IgD-negative memory B cell (primary cell): Measurements from ENCODE around the gene KRT38. TPM values are rescaled to one million over a fixed set of nuclear protein-coding genes. Genes with fewer than 3 reads are reported as not detected.
"Not testable (repeated sequence)": the region's sequence is repeated elsewhere in the genome, so short reads cannot be mapped to it uniquely, and the experiment has no call there.

ENCODE experiments used
- H3K27ac Mint-ChIP-seq, 3 donors: one replicate each; pipeline ENCODE4 v1.8.0; 2020 to 2022; ENCODE audit warnings: mild to moderate bottlenecking in 3 of 3, mixed read lengths in 3 of 3, moderate library complexity in 1 of 3
- H3K27me3 Mint-ChIP-seq: one replicate; pipeline ENCODE4 v1.8.0; 2021; ENCODE audit warnings: mixed read lengths
- H3K36me3 Mint-ChIP-seq: one replicate; pipeline ENCODE4 v1.8.0; 2020; ENCODE audit warnings: mild to moderate bottlenecking, mixed read lengths
- H3K4me1 Mint-ChIP-seq, 3 donors: one replicate each; pipeline ENCODE4 v1.8.0; 2020 to 2022; ENCODE audit warnings: mixed read lengths in 3 of 3, mild to moderate bottlenecking in 1 of 3
- H3K4me3 Mint-ChIP-seq, 4 donors: one replicate each; pipeline ENCODE4 v1.8.0; 2020 to 2022; ENCODE audit warnings: mild to moderate bottlenecking in 4 of 4, mixed read lengths in 4 of 4, moderate library complexity in 3 of 4
- H3K9me3 Mint-ChIP-seq, 3 donors: one replicate each; pipeline ENCODE4 v1.8.0; 2020 to 2021; ENCODE audit warnings: mixed read lengths in 3 of 3, mild to moderate bottlenecking in 1 of 3
- polyA plus RNA-seq: library from polyadenylated mRNA; unstranded; fragments of 300-500 nt; fragmentation: Illumina TruSeq; gene quantifications from one replicate; pipeline ENCODE4 v1.2.3, GENCODE V29; 2021

Gene KRT38
- polyA plus RNA-seq, 1 donor from 2014 or later, result not detected

DNA sequence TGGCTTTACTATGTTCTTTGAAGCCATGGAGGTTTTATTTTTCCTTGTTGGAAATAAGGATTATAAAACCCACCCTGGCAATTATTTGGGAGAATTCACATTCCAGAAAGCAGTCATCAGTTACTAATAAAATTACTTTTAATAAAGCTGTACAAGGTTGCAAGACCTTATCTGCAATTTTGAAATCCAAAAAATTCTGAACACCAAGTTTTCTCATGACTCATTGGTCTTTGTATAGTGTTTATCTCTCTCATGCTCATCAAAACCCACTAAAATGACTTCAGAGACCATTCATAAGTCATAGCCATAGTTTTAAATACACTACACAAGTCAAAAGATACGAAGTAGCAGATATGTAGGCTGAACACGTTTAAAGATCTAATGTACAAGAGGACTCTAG, 6.0 kb upstream of the KRT38 start:
- no peaks in the 10 kb centered on the region for H3K4me1 Mint-ChIP-seq
- H3K27ac Mint-ChIP-seq, result no peak overlapping the region
- no peaks in the 10 kb centered on the region for H3K9me3 Mint-ChIP-seq
- H3K36me3 Mint-ChIP-seq, result peaks cover 2% of the 10 kb centered on the region
- H3K27me3 Mint-ChIP-seq, result peaks cover 17% of the 10 kb centered on the region
- no peak overlapping the region for H3K4me3 Mint-ChIP-seq

DNA sequence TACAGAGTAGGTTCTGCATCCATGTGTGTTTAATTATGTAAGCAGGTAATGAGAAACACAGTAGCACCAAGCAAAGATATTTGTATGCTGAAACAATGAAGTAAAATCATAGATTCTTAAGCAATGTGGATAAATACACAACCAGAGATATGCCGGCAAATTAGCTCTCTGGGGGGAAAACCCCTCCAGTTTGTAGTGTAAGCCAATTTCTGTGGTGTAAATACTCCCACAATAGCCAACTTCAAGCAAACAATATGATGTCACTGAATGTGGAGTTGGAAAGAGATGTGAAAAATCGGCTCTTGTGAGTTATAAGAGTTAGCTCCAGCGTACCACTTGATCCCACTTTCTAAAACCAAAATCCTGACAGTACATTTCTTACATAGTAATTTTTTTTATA, 3.9 kb upstream of the KRT38 start:
- Mint-ChIP-seq H3K36me3 (no peaks in the 10 kb centered on the region), H3K4me3 (no peak overlapping the region), H3K27me3 (peaks cover 17% of the 10 kb centered on the region), H3K9me3 (peaks cover 0 to 2% (median 0%) of the 10 kb centered on the region in 3 donors), H3K4me1 (no peaks in the 10 kb centered on the region), H3K27ac (no peak overlapping the region)

DNA sequence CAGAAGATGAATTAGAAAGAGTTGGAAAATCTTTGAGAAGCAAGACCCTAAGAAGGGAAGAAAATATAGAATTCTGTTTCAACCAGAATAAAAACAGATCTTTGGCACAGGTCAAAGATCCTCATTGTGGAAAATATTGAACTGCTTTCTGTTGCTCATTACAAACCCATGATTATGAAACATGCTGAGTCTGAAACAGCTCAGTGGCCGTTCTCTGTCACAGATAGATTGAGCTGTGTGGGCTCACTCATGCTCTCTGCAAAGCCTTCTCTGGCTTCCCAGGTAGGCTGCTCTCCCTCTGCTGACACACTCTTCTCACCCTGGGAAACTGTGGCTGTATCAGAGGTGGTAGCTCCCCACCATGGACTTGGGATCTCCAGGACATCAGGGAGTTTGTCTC, 3.4 kb upstream of the KRT38 start:
- Mint-ChIP-seq H3K4me3 (no peak overlapping the region), H3K36me3 (no peaks in the 10 kb centered on the region), H3K4me1 (no peaks in the 10 kb centered on the region), H3K27me3 (peaks cover 19% of the 10 kb centered on the region), H3K27ac (no peak overlapping the region), H3K9me3 (peaks cover 0 to 2% (median 0%) of the 10 kb centered on the region in 3 donors)

DNA sequence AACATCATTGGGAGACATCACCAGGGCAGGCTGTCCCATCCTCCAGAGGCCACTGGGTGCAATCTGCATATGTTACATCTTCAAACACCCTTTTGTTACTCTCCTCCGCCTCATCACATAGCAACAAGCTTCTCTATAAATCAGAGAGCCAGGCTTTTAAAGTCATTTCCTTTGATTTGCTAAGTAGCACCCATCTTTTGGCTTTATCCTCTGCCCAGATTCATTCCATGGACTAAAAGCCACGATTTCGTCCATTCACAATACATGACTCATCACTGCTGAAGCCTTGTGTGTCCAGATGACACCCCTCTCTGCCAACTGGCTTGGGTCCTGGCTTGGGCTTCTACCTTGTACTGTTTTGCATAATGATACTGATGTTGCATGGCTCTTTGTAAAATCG, 2.0 kb upstream of the KRT38 start:
- Mint-ChIP-seq H3K27me3 (peaks cover 18% of the 10 kb centered on the region), H3K36me3 (no peaks in the 10 kb centered on the region), H3K27ac (no peak overlapping the region), H3K4me1 (no peaks in the 10 kb centered on the region), H3K4me3 (no peak overlapping the region), H3K9me3 (peaks cover 0 to 2% (median 0%) of the 10 kb centered on the region in 3 donors)

DNA sequence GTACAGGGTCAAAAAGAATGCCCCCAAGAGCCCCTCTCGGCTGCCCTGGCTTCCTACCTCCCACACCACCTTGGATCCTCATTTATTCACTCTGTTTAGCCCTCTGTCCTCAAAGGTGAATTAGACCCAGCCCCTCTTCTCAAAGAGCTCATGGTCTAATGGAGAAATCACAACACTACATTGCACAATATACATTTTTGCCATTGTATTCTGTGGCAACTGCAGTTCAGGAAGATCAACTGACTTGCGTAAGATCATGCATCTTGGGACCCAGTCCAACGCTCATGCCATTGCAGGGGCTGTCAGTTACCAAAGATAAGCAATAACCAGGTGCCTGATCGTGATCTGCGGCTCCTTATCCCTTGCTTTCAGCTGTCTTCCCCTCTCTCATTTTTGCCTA, 1.4 kb downstream of the KRT38 start:
- H3K4me1 Mint-ChIP-seq, result no peaks in the 10 kb centered on the region
- H3K9me3 Mint-ChIP-seq, result peaks cover 0 to 2% (median 0%) of the 10 kb centered on the region in 3 donors
- peaks cover 18% of the 10 kb centered on the region for H3K27me3 Mint-ChIP-seq
- no peaks in the 10 kb centered on the region for H3K36me3 Mint-ChIP-seq
- H3K27ac Mint-ChIP-seq, result no peak overlapping the region
- H3K4me3 Mint-ChIP-seq, result no peak overlapping the region

DNA sequence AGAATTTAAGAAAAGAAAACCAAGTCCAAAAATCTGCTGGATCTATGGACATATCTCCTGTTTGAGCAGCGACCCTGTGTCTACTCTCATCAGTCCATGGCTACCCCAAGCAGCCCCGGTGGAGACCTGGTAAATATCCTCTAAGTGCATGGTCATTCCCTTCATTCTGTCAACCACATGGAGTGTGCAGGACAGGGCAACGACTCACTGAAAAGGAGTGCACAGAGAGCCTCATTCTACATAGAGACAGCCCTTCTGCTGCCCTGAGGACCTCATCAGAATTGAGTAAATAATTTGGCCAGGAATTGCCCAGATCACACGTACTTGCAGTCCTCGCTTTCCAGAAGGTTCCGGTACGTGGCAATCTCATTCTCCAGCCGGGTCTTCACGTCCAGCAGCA, 3.0 kb downstream of the KRT38 start:
- no peak overlapping the region for H3K27ac Mint-ChIP-seq
- H3K9me3 Mint-ChIP-seq, result peaks cover 0 to 2% (median 0%) of the 10 kb centered on the region in 3 donors
- H3K27me3 Mint-ChIP-seq, result peaks cover 9% of the 10 kb centered on the region

DNA sequence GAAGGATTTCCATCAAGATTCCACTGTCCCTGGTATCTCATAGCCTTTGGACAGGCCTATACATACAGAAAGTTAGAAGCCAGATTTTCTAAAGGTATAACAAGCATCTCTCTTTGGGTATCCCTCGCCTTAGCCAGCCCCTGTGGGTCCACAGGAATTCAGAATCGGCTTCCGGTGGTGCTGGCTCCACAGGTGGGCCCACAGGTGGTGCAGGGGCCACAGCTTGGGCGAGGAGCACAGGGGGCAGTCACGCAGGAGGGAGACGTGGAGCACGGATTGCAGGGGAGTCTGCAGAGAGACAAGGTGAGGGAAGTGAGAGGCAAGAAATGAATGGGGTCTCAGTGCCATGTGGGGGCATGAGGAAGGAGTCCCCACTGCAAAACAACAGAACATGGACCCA, 3.5 kb downstream of the KRT38 start:
- Mint-ChIP-seq H3K27ac (no peak overlapping the region), H3K9me3 (peaks cover 0 to 2% (median 0%) of the 10 kb centered on the region in 3 donors), H3K36me3 (no peaks in the 10 kb centered on the region), H3K4me1 (no peaks in the 10 kb centered on the region), H3K4me3 (no peak overlapping the region), H3K27me3 (peaks cover 6% of the 10 kb centered on the region)

More for the DNA sequence above, 3.0 kb downstream of the KRT38 start:
- no peaks in the 10 kb centered on the region for H3K36me3 Mint-ChIP-seq
- H3K4me3 Mint-ChIP-seq, result no peak overlapping the region
- H3K4me1 Mint-ChIP-seq, result no peaks in the 10 kb centered on the region

DNA sequence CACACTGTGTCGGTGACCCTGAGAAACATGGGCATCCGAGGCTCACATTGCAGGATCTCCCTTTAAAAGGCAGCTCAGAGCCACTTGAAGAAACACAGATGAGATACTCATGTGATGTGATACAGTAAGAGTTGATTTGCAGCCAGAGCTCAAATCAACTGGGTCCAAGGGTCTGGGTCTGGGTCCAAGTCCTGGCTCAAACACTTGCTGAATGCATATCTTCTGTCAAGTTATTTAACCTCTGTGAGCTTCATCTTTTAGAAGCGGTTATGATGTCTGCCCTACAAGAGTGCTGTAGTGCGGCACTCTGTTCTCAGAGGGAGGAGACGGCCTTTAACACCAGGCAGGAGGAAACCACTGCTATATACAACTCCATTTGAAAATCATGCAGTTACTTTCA, 6.4 kb downstream of the KRT38 start:
- Mint-ChIP-seq H3K27ac (no peak overlapping the region), H3K4me1 (no peaks in the 10 kb centered on the region), H3K36me3 (no peaks in the 10 kb centered on the region), H3K9me3 (no peaks in the 10 kb centered on the region), H3K4me3 (no peak overlapping the region), H3K27me3 (peaks cover 2% of the 10 kb centered on the region)

DNA sequence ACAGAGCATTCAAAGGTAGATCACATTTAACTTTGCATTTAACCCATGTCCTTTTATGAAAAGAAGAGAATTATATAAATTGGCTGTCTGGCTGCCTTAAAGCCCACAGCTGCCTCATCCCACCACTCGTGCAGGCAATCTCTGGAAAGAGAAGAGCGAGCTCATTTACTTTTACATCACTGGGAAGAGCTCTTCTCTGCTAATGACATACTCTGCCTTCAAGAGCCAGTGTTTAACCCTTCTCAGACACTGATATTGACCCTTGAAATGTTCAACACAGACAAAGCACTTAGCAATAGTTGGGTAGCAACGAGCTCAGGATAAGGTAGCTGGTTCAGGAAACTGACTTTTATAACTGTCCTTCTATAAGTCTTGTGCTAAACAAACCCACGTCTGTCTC, 6.8 kb downstream of the KRT38 start:
- H3K27me3 Mint-ChIP-seq, result no peaks in the 10 kb centered on the region
- H3K9me3 Mint-ChIP-seq, result no peaks in the 10 kb centered on the region
- H3K36me3 Mint-ChIP-seq, result no peaks in the 10 kb centered on the region
- no peak overlapping the region for H3K27ac Mint-ChIP-seq
- no peak overlapping the region for H3K4me3 Mint-ChIP-seq
- no peaks in the 10 kb centered on the region for H3K4me1 Mint-ChIP-seq

DNA sequence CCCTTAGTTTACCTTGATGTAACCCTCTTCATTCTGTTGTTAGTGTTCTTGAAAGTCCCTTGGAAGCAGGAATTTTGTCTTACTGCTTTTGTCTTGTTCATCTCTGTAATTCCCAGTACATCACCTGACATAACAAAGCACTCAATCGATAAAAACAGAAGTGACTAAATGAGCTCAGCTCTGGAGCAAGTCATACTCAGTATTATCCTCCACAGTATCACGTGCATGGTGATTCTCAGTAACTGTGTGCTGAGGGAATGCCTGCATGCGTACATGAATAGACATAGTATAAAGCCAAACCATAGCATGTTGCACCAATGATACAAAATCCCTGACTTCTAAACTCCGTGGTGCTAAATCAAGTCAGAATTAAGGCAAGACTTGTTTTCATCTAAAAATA, 7.2 kb downstream of the KRT38 start:
- H3K27me3 Mint-ChIP-seq, result no peaks in the 10 kb centered on the region
- no peak overlapping the region for H3K4me3 Mint-ChIP-seq
- H3K27ac Mint-ChIP-seq, result no peak overlapping the region
- no peaks in the 10 kb centered on the region for H3K36me3 Mint-ChIP-seq
- no peaks in the 10 kb centered on the region for H3K4me1 Mint-ChIP-seq
- H3K9me3 Mint-ChIP-seq, result no peaks in the 10 kb centered on the region

DNA sequence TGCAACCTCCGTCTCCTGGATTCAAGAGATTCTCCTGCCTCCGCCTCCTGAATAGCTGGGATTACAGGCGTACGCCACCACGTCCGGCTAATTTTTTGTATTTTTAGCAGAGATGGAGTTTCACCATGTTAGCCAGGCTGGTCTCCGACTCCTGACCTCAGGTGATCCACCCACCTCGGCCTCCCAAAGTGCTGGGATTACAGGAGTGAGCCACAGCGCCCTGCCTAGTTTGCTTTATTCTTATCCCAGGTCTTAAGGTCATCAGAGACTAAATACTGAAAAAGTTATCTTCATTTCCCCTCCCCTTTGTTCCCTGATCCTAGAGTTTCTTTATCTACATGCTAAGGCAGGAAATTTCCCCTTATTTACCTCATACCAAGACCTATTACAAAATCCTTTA, 10.4 kb downstream of the KRT38 start:
- not testable (repeated sequence) for H3K9me3 Mint-ChIP-seq, H3K36me3 Mint-ChIP-seq, H3K4me3 Mint-ChIP-seq, H3K4me1 Mint-ChIP-seq, H3K27ac Mint-ChIP-seq, H3K27me3 Mint-ChIP-seq

DNA sequence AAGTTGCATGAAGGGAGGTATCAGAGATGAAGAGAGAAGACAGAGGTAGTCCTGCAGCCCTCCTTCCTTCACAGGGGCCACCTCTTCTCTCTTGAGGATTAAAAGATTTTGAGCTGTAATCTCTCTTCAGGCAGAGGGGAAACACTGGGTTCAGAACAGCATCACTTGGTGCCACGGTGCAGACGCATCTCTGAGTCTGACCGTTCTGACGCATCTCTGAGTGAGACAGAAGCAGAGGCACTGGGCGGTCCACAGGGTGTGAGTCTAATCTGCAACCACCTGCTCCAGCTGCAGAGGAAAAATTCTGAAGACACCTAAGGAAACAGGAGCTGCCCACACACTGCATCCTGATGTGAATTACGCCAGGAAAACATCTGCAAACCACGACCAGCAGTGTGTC, 11.1 kb downstream of the KRT38 start:
- no peak overlapping the region for H3K4me3 Mint-ChIP-seq
- H3K4me1 Mint-ChIP-seq, result no peaks in the 10 kb centered on the region
- peaks cover 3% of the 10 kb centered on the region for H3K27me3 Mint-ChIP-seq
- H3K27ac Mint-ChIP-seq, result no peak overlapping the region
- H3K36me3 Mint-ChIP-seq, result no peaks in the 10 kb centered on the region
- no peaks in the 10 kb centered on the region for H3K9me3 Mint-ChIP-seq

DNA sequence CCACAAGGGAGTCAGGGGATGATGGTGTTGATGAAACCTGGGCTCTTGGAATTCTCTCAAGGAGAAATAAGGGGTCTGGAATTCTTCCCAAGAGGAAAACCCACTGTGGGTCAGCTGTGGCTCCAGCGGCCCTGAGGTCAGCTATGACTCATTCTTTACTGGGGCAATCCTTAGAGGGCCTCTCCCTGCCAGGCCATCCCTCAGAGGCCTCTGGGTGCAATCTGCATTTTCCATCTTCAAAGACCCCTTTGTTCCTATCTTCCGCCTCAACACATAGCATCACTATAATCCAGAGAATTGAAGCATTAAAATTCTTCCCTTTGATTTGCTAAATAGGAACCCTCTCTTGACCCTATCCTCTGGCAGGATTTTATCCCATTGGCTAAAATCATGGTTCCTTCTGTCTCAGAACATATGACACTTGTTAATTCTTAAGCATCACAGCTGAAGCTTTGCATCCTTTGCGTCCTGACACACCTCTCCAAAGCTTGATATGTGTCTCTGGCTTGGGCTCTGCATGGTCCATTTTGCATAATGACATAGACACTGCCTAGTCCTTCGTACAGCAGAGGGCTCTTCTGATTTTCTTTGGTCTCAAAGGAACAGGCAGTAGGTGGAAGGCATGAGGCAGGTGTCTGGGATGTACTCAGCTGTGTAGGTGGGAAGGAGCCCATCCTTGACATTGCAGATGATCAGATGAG, 12.0 kb downstream of the KRT38 start:
- no peaks in the 10 kb centered on the region for H3K4me1 Mint-ChIP-seq
- no peaks in the 10 kb centered on the region for H3K36me3 Mint-ChIP-seq
- no peaks in the 10 kb centered on the region for H3K9me3 Mint-ChIP-seq
- no peak overlapping the region for H3K4me3 Mint-ChIP-seq
- H3K27me3 Mint-ChIP-seq, result peaks cover 3% of the 10 kb centered on the region
- no peak overlapping the region for H3K27ac Mint-ChIP-seq

DNA sequence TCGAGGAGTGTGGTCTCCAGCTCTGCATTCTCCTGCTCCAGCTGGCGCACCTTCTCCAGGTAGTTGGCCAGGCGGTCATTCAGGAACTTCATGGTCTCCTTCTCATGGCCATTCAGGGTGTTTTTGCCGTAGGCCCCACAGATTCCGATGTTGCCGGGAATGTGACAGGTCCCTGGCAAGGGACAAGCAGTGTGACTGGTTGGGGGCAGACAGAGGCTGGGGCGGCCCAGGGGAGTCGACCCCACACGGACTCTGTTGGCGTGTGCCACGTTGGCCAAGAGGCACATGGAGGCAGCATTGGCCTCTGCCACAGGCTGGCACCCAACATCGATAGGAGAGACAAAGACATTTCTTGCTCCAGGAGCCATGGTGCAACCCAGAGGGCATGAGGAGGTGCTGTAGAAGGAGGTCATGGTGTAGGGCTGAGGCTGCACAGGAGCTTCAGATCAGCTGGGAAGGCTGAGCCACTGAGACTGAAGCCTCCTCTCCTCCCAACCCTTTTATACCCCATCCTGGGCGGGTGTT, 16.6 kb downstream of the KRT38 start, which contains the start of gene KRT37:
Gene KRT37 (minus strand): TSS at position 475 of the 525 bp plus-strand sequence. CDS start 62 bp downstream, at position 413.
- Mint-ChIP-seq H3K36me3 (no peaks in the 10 kb centered on the region), H3K4me3 (no peak within 1 kb of the TSS), H3K27ac (no peak within 1 kb of the TSS), H3K27me3 (peaks cover 6% of the 10 kb centered on the region), H3K4me1 (no peaks in the 10 kb centered on the region), H3K9me3 (no peaks in the 10 kb centered on the region)

DNA sequence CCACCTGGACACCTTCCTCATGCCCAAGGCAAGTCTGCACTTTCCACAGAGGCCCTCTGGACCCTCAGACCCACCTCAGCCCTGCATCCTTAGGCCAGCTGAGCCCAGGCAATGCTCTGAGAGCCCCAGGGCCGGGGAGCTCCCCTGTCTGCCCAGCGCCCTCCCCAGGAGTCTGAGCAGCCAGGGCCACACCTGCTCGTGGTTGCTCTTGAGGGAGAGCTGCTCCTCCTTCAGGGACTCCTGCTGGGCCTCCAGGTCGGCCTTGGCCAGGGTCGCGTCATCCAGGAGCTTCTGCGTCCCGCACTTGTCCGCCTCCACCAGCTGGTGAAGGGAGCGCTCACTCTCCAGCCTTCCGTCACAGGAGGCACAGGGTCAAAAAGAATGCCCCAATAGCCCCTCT, 18.2 kb downstream of the KRT38 start:
- H3K27ac Mint-ChIP-seq, H3K27me3 Mint-ChIP-seq, H3K4me1 Mint-ChIP-seq, H3K9me3 Mint-ChIP-seq, H3K36me3 Mint-ChIP-seq, H3K4me3 Mint-ChIP-seq: not testable (repeated sequence)

DNA sequence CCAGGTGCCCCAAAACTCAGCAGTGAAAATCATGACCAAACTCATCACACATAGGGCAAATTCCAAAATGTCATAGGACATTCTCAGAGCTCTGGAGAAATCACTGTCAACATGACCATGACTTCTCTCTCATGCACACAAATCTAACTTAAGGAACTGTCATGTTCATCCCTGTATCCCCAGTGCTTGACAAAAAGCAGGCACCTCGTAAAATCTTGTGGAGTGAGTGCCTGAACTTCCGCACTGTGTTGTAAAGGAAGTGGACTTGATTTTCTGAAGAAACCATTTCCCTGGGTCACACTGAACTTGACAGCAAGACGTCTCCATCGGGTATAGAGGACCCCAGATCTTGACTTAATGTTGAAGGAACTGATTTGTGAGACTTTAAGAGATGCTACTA, 19.2 kb downstream of the KRT38 start:
- Mint-ChIP-seq H3K27ac (no peak overlapping the region), H3K36me3 (no peaks in the 10 kb centered on the region), H3K27me3 (peaks cover 6% of the 10 kb centered on the region), H3K4me3 (no peak overlapping the region), H3K4me1 (peaks cover 0 to 10% (median 5%) of the 10 kb centered on the region in 3 donors), H3K9me3 (no peaks in the 10 kb centered on the region)
